OCI-LY3 (cell line): ENCODE measurements around the gene ORC3.
"Not testable (repeated sequence)": the region's sequence is repeated elsewhere in the genome, so short reads cannot be mapped to it uniquely, and the experiment has no call there.

Experiments used
- H2AFZ ChIP-seq: fragments of 200-600, 300-600 bp; shearing (Covaris generic); 2 replicates; pipeline ENCODE4 v1.6.0; 2014; ENCODE audit warnings: antibody characterized with exemption, low read depth, low read length
- H3K27ac ChIP-seq: fragments of 200-600, 300-600 bp; sonication (generic); 2 replicates; pipeline ENCODE4 v1.5.1; 2014; ENCODE audit warnings: mild to moderate bottlenecking, low read length, moderate library complexity, mixed read lengths
- H3K27me3 ChIP-seq: fragments of 200-600, 300-600 bp; sonication (generic); 2 replicates; pipeline ENCODE4 v1.6.1; 2014; ENCODE audit warnings: low read depth, low read length, mixed read lengths
- H3K36me3 ChIP-seq: fragments of 200-600, 300-600 bp; sonication (generic); replicated peaks from 2 replicates; pipeline ENCODE3; 2014; ENCODE audit warnings: low read depth, low read length, mixed read lengths
- H3K4me1 ChIP-seq: fragments of 300-600, 200-600 bp; sonication (generic); 2 replicates; pipeline ENCODE4 v1.6.1; 2014; ENCODE audit warnings: low read length, mixed read lengths
- H3K4me2 ChIP-seq: fragments of 200-600, 300-600 bp; sonication (generic); 2 replicates; pipeline ENCODE4 v1.6.1; 2014; ENCODE audit warnings: low read length, mixed read lengths
- H3K4me3 ChIP-seq: fragments of 300-600, 200-600 bp; sonication (generic); 2 replicates; pipeline ENCODE4 v1.5.1; 2014; ENCODE audit warnings: antibody characterized with exemption, mild to moderate bottlenecking, low read length, moderate library complexity
- H3K79me2 ChIP-seq: fragments of 300-600, 200-600 bp; shearing (Covaris generic); 2 replicates; pipeline ENCODE4 v1.6.1; 2014; ENCODE audit warnings: mild to moderate bottlenecking, low read length, mixed read lengths
- H3K9ac ChIP-seq: fragments of 300-600, 200-600 bp; shearing (Covaris generic); 2 replicates; pipeline ENCODE4 v1.6.0; 2014; ENCODE audit warnings: mild to moderate bottlenecking, low read length, moderate library complexity
- H3K9me3 ChIP-seq: fragments of 200-600, 300-600 bp; shearing (Covaris generic); 2 replicates; pipeline ENCODE4 v1.6.1; 2014; ENCODE audit warnings: low read length, mixed read lengths; ENCODE audit not compliant: insufficient read depth
- H4K20me1 ChIP-seq: fragments of 200-600, 300-600 bp; sonication (generic); 2 replicates; pipeline ENCODE4 v1.6.1; 2016; ENCODE audit warnings: low read length, mixed read lengths; ENCODE audit not compliant: insufficient read depth
- CTCF ChIP-seq: fragments of 200-600, 300-600 bp; sonication (generic); IDR thresholded peaks from 2 replicates; pipeline ENCODE4 v1.5.1; 2014; ENCODE audit warnings: antibody characterized with exemption, low read length, low read depth
- EZH2phosphoT487 ChIP-seq: fragments of 200-600 bp; shearing (Covaris generic); IDR thresholded peaks from 2 replicates; pipeline ENCODE4 v1.6.1; 2018; ENCODE audit warnings: antibody characterized with exemption, mixed run types, low read depth

Gene ORC3

GRCh38 chr6:87687296-87687695, 97.4 kb downstream of the ORC3 start:
- Histone ChIP-seq H3K4me3 (no peak overlapping the region), H3K9me3 (no peaks in the 10 kb centered on the region)

GRCh38 chr6:87687893-87688292, 98.0 kb downstream of the ORC3 start:
- H3K27ac ChIP-seq, H3K9me3 ChIP-seq, H3K4me2 ChIP-seq, H3K4me3 ChIP-seq, H3K27me3 ChIP-seq, H3K9ac ChIP-seq, H3K36me3 ChIP-seq, H2AFZ ChIP-seq: not testable (repeated sequence)
- Histone ChIP-seq H4K20me1 (peaks cover 98% of the 10 kb centered on the region), H3K4me1 (peaks cover 38% of the 10 kb centered on the region), H3K79me2 (peaks cover 100% of the 10 kb centered on the region)

More at GRCh38 chr6:87687296-87687695, 97.4 kb downstream of the ORC3 start:
- Histone ChIP-seq H3K36me3 (peaks cover 2% of the 10 kb centered on the region), H2AFZ (no peak overlapping the region), H4K20me1 (peaks cover 98% of the 10 kb centered on the region), H3K9ac (no peak overlapping the region), H3K4me2 (no peak overlapping the region), H3K4me1 (peaks cover 42% of the 10 kb centered on the region), H3K27me3 (no peaks in the 10 kb centered on the region), H3K79me2 (peaks cover 100% of the 10 kb centered on the region), H3K27ac (no peak overlapping the region)
- TF ChIP-seq EZH2phosphoT487 (no peak), CTCF (no peak)

GRCh38 chr6:87690441-87690840, 100.5 kb downstream of the ORC3 start:
- peaks cover 98% of the 10 kb centered on the region for H4K20me1 ChIP-seq
- H3K4me1 ChIP-seq: peaks cover 29% of the 10 kb centered on the region
- H2AFZ ChIP-seq: no peak overlapping the region
- no peak for TF ChIP-seq EZH2phosphoT487
- no peak for TF ChIP-seq CTCF
- no peak overlapping the region for H3K9ac ChIP-seq
- no peaks in the 10 kb centered on the region for H3K9me3 ChIP-seq
- peaks cover 100% of the 10 kb centered on the region for H3K79me2 ChIP-seq
- no peak overlapping the region for H3K27ac ChIP-seq
- no peak overlapping the region for H3K4me2 ChIP-seq
- no peak overlapping the region for H3K4me3 ChIP-seq
- no peaks in the 10 kb centered on the region for H3K36me3 ChIP-seq
- H3K27me3 ChIP-seq: no peaks in the 10 kb centered on the region

GRCh38 chr6:87692086-87692485, 102.2 kb downstream of the ORC3 start:
- Histone ChIP-seq H3K4me3 (no peak overlapping the region), H3K4me2 (no peak overlapping the region), H3K9me3 (no peaks in the 10 kb centered on the region), H3K27me3 (no peaks in the 10 kb centered on the region), H3K27ac (no peak overlapping the region), H2AFZ (no peak overlapping the region), H3K4me1 (peaks cover 37% of the 10 kb centered on the region), H3K9ac (no peak overlapping the region), H4K20me1 (peaks cover 95% of the 10 kb centered on the region), H3K36me3 (no peaks in the 10 kb centered on the region), H3K79me2 (peaks cover 100% of the 10 kb centered on the region)
- no peak for TF ChIP-seq CTCF
- TF ChIP-seq EZH2phosphoT487: no peak

- not testable (repeated sequence) for H3K27me3 ChIP-seq, H3K4me3 ChIP-seq, H3K4me2 ChIP-seq, H2AFZ ChIP-seq, H3K27ac ChIP-seq, H3K9me3 ChIP-seq, H3K9ac ChIP-seq
- peaks cover 100% of the 10 kb centered on the region for H3K79me2 ChIP-seq
- peaks cover 25% of the 10 kb centered on the region for H3K36me3 ChIP-seq
- peaks cover 47% of the 10 kb centered on the region for H3K4me1 ChIP-seq
- peaks cover 86% of the 10 kb centered on the region for H4K20me1 ChIP-seq
Measured at GRCh38 chr6:87696817-87697216, 106.9 kb downstream of the ORC3 start.
